ENCODE results near the gene GNS. TPM values are rescaled to one million over a fixed set of nuclear protein-coding genes. Genes with fewer than 3 reads are reported as not detected.
A peak's percentile ranks its signal among the peaks of the same experiment; 100 is the strongest.

Gene GNS
- total and polyA plus RNA-seq, 10 of the 15 experiments (the other 5 are each of a cell fraction or from before 2014, with no cell fraction given) = 4.1 to 33.8 (median 19.1) TPM

DNA sequence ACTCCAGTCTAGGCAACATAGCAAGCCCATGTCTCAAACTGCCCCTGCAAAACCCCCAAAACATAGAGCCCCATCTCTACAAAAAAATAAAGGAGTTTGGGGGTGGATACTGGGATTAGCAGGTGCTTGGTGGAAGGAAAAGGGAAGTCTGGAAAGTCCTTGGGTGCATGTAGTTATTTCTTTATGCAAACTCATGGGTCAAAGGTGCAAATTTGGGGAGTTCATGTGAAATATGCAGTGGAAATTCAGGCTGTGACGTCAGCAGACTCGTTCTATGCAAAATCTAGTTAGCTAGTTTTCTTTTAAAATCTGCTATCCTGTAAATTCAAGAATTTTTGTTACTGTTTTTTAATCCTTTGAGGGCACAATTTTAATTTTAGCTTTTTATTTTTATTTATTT is 51.3 kb downstream of the GNS start:
- Histone ChIP-seq H3K4me1 (ENCODE audit: control insufficient read depth, insufficient read depth, low read length) (no peaks in the 10 kb centered on the region), H3K4me2 (ENCODE audit: control insufficient read depth, insufficient read depth) (no peak overlapping the region), H3K27me3 (replicated peaks in 1 of 2; ENCODE audit: control insufficient read depth in 2 of 2, insufficient read depth in 2 of 2, low read length in 1 of 2) (no peaks in the 10 kb centered on the region), H3K36me3 (ENCODE audit: control insufficient read depth in 2 of 2, insufficient read depth in 2 of 2, low read length in 1 of 2) (no peaks in the 10 kb centered on the region; a peak in 1 of 4 replicates), H3K79me2 (ENCODE audit: control insufficient read depth, insufficient read depth, low read length) (no peaks in the 10 kb centered on the region), H3K4me3 (no peak overlapping the region), H2AFZ (ENCODE audit: control insufficient read depth, low read depth, low read length) (no peak overlapping the region), H3K27ac (ENCODE audit: control insufficient read depth, insufficient read depth) (no peak overlapping the region), H4K20me1 (ENCODE audit: control insufficient read depth, insufficient read depth) (no peaks in the 10 kb centered on the region), H3K9me3 (replicated peaks; ENCODE audit: control insufficient read depth, insufficient read depth, low read length) (no peaks in the 10 kb centered on the region), H3K9ac (ENCODE audit: control insufficient read depth, insufficient read depth, low read length) (no peak overlapping the region)
- TF ChIP-seq CREM (IDR thresholded peaks at IDR 0.05; ENCODE audit: low read depth) (0 out of 2 replicates have a peak, but pooled peaks have one; percentile 31), SMARCA5 (IDR thresholded peaks at IDR 0.05) (no peak)
- CTCF ChIA-PET = interaction anchor here (0.6 to 3.7 kb wide), 6 partner anchors 11 to 159 kb away, joined by 3 to 19 read pairs (median 4); no protein-coding TSS in a partner anchor
- intact Hi-C loops (cut with micrococcal nuclease; ENCODE audit: unreplicated experiment) = no loop called here
- SMC1A ChIA-PET (ENCODE audit: uncharacterized antibody, unreplicated experiment) = interaction anchor here (0.6 kb wide), 1 partner anchor 160 kb away, joined by 4 read pairs; no protein-coding TSS in a partner anchor
- WGBS (ENCODE audit: insufficient coverage, insufficient replicate concordance, low lambda C conversion rate, missing lambda C conversion rate) = 2% methylated on average over 2 of the region's 2 CpGs
- in situ Hi-C loops (cut with MboI) = no loop called here
- POLR2A ChIA-PET = no interaction called here
- RAD21 ChIA-PET (ENCODE audit: unreplicated experiment) = no interaction called here
- no peak for DNase-seq (ENCODE audit: low read depth, low spot score)
- ATAC-seq = no peak
- FAIRE-seq = no peak
- no TSS peak for BruUV-seq (replicated peaks)

GRCh38 chr12:64707362-64707761 is 51.8 kb downstream of the GNS start:
- no peak for FAIRE-seq
- BruUV-seq (replicated peaks) = no TSS peak
- DNase-seq (ENCODE audit: low read depth, low spot score) = no peak
- no peak for TF ChIP-seq ZNF24 (IDR thresholded peaks at IDR 0.05)
- no peak for TF ChIP-seq SIN3A (IDR thresholded peaks at IDR 0.05; ENCODE audit: low read depth, low read length)
- TF ChIP-seq HSF1 (IDR thresholded peaks at IDR 0.05; ENCODE audit: low read depth, low read length) = no peak
- TF ChIP-seq, protein P1, sequence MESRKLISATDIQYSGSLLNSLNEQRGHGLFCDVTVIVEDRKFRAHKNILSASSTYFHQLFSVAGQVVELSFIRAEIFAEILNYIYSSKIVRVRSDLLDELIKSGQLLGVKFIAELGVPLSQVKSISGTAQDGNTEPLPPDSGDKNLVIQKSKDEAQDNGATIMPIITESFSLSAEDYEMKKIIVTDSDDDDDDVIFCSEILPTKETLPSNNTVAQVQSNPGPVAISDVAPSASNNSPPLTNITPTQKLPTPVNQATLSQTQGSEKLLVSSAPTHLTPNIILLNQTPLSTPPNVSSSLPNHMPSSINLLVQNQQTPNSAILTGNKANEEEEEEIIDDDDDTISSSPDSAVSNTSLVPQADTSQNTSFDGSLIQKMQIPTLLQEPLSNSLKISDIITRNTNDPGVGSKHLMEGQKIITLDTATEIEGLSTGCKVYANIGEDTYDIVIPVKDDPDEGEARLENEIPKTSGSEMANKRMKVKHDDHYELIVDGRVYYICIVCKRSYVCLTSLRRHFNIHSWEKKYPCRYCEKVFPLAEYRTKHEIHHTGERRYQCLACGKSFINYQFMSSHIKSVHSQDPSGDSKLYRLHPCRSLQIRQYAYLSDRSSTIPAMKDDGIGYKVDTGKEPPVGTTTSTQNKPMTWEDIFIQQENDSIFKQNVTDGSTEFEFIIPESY (IDR thresholded peaks at IDR 0.05) = no peak
- TF ChIP-seq BACH1 (IDR thresholded peaks at IDR 0.05; ENCODE audit: borderline replicate concordance) = no peak
- TF ChIP-seq, protein P2, sequence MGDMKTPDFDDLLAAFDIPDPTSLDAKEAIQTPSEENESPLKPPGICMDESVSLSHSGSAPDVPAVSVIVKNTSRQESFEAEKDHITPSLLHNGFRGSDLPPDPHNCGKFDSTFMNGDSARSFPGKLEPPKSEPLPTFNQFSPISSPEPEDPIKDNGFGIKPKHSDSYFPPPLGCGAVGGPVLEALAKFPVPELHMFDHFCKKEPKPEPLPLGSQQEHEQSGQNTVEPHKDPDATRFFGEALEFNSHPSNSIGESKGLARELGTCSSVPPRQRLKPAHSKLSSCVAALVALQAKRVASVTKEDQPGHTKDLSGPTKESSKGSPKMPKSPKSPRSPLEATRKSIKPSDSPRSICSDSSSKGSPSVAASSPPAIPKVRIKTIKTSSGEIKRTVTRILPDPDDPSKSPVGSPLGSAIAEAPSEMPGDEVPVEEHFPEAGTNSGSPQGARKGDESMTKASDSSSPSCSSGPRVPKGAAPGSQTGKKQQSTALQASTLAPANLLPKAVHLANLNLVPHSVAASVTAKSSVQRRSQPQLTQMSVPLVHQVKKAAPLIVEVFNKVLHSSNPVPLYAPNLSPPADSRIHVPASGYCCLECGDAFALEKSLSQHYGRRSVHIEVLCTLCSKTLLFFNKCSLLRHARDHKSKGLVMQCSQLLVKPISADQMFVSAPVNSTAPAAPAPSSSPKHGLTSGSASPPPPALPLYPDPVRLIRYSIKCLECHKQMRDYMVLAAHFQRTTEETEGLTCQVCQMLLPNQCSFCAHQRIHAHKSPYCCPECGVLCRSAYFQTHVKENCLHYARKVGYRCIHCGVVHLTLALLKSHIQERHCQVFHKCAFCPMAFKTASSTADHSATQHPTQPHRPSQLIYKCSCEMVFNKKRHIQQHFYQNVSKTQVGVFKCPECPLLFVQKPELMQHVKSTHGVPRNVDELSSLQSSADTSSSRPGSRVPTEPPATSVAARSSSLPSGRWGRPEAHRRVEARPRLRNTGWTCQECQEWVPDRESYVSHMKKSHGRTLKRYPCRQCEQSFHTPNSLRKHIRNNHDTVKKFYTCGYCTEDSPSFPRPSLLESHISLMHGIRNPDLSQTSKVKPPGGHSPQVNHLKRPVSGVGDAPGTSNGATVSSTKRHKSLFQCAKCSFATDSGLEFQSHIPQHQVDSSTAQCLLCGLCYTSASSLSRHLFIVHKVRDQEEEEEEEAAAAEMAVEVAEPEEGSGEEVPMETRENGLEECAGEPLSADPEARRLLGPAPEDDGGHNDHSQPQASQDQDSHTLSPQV (IDR thresholded peaks at IDR 0.05) = no peak
- Histone ChIP-seq H2AFZ (ENCODE audit: control insufficient read depth, low read depth, low read length) (no peak overlapping the region), H3K36me3 (ENCODE audit: control insufficient read depth in 2 of 2, insufficient read depth in 2 of 2, low read length in 1 of 2) (no peaks in the 10 kb centered on the region; a peak in 1 of 4 replicates), H3K79me2 (ENCODE audit: control insufficient read depth, insufficient read depth, low read length) (no peaks in the 10 kb centered on the region), H3K9ac (ENCODE audit: control insufficient read depth, insufficient read depth, low read length) (no peak overlapping the region), H3K4me3 (no peak overlapping the region), H3K27ac (ENCODE audit: control insufficient read depth, insufficient read depth) (no peak overlapping the region), H3K4me2 (ENCODE audit: control insufficient read depth, insufficient read depth) (no peak overlapping the region), H3K27me3 (replicated peaks in 1 of 2; ENCODE audit: control insufficient read depth in 2 of 2, insufficient read depth in 2 of 2, low read length in 1 of 2) (no peaks in the 10 kb centered on the region), H4K20me1 (ENCODE audit: control insufficient read depth, insufficient read depth) (no peaks in the 10 kb centered on the region), H3K9me3 (replicated peaks; ENCODE audit: control insufficient read depth, insufficient read depth, low read length) (no peaks in the 10 kb centered on the region), H3K4me1 (ENCODE audit: control insufficient read depth, insufficient read depth, low read length) (no peaks in the 10 kb centered on the region)
- WGBS (ENCODE audit: insufficient coverage, insufficient replicate concordance, low lambda C conversion rate, missing lambda C conversion rate) = 97% methylated on average over 4 of the region's 4 CpGs
- ChIA-PET SMC1A (ENCODE audit: uncharacterized antibody, unreplicated experiment) (interaction anchor here (0.6 to 1.7 kb wide), 5 partner anchors 9 to 234 kb away, joined by 3 to 5 read pairs (median 3); no protein-coding TSS in a partner anchor), CTCF (interaction anchor here (0.6 to 3.7 kb wide), 7 partner anchors 9 to 158 kb away, joined by 3 to 19 read pairs (median 4); no protein-coding TSS in a partner anchor), POLR2A (interaction anchor here (0.6 kb wide), 1 partner anchor 93 kb away, joined by 3 read pairs; no protein-coding TSS in a partner anchor), RAD21 (ENCODE audit: unreplicated experiment) (interaction anchor here (1.6 kb wide), 1 partner anchor 158 kb away, joined by 4 read pairs; no protein-coding TSS in a partner anchor)
- ATAC-seq = no peak
- in situ Hi-C loops (cut with MboI) (no loop called here), intact Hi-C loops (cut with micrococcal nuclease; ENCODE audit: unreplicated experiment) (no loop called here)

All from GM12878 (cell line).